Measurements from ENCODE around the gene SSUH2.

The SSUH2 gene

DNA sequence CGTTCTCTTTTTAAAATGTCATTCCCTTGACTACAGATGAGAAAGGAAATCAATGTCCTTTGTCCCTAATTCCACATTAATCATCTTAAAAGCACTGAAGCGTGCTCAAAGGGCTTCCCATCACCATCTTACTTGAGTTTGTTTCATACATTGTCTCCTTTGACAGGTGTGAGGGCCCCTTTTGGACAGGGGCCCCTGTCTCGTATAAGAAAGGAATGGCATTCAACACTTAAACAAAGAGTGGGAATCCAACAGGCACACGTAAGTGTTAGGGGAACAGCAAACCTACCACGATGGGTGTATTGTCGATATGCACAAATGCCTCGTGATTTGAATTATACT is 5.0 kb downstream of the SSUH2 start:
- DNase-seq = no peak

DNA sequence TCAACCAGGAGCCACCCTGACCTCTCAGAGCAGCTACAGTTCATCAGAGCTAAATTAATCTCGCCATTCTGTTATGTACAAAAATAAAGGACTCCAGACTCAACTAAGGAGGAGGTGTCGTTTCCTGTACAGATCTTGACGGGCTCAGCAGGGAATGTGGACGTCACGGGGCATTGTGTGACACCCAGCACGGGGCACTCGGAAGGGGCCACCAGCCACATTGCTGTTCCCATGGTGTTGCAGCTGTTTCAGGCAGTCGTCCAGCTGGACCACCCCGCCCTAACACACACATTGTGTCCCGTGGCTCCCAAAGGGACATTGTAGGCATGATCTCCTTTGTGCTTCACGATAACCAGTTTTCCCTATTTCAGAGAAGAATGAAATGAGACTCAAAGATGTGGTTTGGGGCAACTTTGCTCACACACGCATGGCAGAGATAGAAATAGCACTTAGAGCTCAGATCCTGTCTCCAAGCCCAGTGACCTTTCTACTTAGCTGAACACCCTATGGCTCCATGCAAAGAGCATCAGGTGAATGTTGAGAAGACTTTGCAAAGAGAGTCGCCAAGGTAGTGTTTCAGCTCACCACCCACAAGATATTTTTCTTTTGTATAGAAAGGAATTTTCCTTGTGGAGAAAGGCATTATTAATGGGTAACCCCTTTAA is 5.5 kb downstream of the SSUH2 start:
- no peak for DNase-seq

DNA sequence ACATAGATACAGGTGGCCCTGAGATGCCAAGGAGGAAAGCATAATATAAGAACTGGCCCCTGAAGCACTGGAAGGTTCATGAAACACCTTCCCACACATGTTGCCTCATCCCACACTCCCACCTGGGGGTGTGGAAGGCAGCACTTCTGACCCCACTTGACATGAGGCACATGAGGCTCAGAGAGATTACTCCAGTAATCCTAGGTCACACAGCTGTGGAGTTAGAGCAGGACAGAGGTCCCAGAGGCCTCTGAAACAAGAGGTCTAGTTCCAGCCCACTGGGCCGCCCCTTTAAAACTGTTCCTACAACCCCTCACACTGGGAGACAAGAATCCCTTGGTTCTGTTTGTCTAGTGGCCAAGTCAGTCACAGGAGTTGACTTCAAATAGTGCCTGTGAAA is 7.2 kb downstream of the SSUH2 start:
- DNase-seq = no peak

DNA sequence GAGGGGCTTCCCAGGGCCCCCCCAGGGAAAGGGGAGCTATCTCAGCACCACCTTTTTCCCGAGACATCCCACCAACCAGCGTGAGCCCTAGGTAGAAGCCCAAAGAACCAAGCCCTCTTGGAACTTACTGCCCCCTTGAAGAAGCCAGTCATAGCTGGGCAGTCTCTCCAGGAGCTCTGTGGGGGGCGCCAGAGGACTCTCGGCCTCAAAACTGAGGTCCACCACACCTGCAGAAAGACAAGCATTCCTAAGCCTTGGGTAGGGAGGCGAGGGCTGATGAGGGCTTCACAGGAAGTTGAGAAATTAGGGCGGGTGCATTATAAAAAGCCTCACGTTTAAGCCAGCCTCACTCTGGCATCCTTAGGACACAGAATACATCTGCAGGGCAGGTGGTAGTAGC is 9.0 kb downstream of the SSUH2 start:
- no peak for DNase-seq

DNA sequence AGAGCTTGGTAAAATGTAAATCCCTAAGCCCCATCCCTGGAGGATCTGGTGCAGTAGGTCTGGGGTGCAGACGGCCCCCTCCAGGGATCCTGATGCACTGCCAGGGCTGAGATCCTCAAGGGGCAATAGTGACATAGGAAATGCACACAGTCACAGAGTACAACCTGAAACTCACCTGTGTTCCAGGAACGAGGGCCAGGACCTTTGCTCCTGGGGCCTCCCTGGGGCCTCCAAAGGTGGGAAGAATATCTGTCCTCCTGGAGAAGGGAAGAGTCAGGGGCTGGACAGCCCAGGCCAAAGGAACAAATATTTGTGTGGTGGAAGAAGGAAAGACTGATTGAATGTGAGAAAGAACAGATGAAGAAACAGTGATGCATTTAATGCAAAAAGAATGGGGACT is 9.5 kb downstream of the SSUH2 start:
- no peak for DNase-seq

DNA sequence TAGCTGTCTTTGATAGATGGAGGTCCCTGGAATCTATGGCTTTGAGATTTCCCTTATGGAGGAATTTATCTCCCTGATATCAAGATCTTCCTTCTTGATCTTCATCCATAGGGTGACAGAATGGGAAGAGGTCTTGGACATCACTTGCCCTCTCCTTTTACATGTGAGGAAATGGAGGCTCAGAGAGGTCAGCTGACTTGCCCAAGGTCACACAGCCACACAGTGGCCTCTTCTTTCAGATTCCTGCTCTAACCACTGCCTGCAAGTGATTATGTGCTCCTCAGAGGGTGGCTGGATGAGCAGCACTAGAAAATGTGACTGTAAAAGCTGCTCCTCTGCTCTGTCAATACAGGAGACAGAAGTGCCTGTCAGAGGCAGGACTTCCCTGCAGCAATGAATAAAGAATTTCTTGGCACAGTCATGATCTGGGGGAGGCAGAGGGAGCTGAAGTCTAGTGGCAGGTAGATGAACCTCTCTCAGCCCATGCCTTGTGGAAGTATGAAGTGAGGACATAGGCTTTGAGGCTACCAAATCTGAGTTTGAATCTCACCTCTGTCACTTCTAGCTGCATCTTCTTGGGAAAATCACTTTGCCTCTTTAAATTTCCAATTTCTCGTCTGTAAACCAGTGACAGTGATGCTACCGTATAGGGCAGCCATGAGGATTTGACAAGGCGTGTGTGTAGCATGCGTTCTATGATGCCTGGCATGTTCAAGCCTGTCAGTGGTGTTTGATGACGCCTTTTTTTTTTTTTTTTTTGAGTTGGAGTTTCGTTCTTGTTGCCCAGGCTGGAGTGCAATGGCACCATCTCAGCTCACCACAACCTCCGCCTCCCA is 12.0 kb downstream of the SSUH2 start:
- DNase-seq = no peak

DNA sequence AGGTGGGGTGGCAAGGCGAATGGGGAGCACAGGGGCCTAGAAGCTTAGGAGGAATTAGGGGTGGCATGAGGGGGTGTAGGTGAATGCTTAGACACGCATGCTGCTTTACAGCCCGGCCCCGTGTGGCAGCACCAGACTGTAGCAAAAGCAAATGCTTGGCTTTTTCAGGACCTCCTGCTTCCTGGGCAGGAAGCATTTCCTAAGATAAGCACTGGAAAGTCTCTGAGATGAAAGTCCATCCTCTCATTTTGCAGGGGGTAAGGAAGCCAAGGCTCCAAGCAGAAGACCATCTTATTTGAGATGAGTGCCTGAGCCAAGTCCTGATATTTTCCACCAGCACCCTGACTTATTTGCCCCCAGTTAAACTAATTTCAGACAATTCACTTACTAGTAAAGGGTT is 12.9 kb downstream of the SSUH2 start:
- no peak for DNase-seq

DNA sequence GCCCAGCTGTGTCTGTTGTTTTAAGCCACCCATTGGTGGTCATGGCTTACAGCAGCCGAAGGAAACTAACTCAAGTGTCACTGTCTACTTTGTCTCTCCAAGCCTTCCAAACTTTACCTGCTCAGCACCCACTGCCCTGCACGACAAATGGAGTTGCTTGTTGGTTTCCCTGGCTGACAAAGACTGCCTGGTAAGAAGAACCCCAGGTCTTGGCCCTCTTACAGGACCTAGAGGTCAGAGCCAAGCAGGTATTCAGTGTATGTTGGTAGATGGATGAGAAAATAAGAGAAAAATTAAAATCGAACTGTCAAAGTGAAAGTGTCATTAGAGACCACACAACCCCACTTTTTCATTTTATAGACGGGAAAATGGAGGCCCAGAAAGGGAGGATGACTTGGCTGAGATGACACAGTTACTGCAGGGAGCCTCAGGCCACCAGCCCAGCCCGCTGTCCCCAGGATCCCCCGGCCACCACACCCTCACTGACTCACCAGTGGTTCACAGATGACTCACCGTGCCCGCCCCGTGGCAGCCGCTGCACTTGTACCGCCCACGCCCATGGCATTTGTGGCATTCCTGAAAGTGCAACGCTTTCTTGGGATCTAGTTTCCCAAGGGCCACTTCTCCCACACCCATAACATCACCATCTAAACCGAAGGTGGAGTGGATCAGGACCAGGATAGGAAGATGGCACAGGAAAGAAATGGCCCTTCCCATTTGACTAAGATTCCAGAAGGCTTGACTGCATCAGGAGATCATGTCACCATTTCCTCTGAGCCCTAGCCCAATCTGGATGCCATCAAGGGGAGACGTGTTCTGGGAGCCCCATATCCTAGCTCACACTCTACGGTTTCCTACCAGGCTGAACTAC is 15.2 kb downstream of the SSUH2 start:
- peak; percentile 67 for DNase-seq

DNA sequence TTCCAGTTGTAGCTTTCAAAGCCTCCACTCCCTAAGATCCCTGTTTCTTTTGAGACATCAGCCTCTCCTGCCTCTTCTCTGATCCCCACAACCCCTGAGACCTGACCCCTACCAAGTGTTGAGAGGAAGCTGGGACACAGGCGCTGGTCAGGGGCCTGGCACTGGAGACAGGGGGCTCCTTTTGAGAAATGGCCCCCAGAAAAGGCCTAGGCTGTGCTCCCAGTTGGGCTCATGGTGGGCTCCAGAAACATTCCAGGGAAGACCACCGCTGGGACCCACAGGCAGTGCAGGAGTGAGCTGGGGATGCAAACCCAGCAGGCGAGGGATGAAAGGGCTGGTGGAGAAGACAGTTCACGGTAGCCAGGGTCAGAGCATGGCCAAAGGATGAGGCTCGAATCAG is 16.6 kb downstream of the SSUH2 start:
- no peak for DNase-seq

DNA sequence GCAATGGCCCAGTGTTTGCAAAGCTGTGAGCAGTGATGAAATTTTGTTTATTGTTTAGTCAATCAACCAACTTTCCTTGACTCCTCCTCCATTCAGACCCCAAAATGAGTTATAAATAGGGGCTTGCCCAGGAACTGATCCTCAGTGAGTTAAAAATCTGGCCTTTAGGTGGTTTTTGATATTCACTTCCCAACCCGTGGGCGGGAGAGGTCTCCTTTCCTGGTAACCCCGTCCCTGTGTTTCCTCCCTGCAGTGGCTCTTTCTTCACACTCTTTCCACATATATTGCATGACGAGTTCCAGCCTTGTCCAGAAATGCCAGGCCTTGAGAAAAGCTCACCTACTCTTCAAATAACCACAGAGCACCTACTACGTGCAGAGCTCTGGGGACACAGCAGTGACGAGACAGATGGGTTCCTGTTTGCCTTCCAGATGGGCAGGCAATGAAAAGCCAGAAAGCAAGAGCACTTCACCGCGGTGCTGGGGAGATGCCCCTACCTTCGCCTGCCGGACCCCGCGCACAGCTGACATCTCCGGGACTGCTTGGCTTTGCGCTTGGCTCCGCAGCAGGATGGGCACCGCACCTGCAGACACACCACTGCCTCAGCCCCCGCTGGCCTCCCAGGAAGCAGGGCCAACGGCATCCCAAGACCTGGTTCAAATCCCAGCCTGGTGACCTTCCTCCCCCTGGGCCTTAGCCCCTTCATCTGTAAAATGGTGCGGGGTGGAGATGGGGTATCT is 17.2 kb downstream of the SSUH2 start:
- no peak for DNase-seq

DNA sequence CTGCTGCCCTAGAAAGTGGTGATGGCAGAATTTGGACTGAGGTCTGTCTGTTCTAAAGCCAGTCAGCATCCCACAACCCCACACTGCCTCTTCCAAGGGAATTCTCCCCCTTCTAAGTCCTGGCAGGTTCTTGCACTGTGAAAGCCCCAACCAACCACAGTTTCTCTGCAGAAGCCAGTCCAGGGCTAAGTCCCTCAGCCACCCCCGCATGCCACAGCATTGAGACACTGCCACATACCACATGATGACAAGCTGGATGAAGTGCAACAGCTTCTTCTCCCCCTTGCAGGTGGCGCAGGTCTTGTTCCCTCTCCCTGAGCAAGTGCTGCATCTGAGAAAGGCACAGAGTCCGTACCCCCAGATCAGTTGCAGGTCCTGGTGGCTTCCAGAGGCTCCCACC is 18.6 kb downstream of the SSUH2 start:
- DNase-seq = no peak

DNA sequence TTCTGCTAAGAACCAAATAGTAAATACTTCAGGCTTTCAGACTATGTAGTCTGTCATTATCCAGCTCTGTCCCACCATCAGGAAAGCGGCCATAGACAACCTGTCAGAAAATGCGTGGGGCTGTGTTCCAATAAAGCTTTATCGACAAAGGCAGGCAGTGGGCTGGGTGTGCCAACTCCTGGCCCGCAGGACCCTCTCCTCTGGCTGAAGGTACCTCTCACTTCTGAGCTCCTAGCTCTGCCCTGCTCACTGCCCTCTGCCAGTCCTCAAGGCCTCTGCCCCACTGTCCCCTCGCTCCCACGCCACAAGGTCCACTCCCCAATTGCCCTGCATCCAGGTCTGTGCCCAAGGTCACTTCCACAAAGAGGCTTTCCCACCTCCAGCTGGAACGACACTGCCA is 20.0 kb downstream of the SSUH2 start:
- no peak for DNase-seq

DNA sequence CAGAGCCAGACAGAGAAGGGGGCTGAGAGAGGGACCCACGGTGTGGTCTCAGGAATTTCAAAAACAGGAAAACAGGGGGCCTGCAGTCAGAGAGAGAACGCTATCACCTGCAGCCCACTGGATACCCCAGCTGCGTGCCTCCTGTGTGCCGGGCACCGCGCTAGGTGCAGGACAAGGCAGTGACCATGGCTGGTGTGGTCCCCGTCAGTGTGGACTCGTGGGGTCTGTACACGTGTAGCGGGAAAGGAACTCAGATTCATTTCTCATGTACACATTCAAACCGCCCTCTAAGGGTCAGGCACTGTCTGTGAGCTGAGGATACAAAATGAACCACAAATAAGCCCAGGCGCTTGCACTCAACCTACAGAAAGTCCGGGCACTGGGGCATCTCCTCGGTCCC is 20.9 kb downstream of the SSUH2 start:
- DNase-seq = no peak

DNA sequence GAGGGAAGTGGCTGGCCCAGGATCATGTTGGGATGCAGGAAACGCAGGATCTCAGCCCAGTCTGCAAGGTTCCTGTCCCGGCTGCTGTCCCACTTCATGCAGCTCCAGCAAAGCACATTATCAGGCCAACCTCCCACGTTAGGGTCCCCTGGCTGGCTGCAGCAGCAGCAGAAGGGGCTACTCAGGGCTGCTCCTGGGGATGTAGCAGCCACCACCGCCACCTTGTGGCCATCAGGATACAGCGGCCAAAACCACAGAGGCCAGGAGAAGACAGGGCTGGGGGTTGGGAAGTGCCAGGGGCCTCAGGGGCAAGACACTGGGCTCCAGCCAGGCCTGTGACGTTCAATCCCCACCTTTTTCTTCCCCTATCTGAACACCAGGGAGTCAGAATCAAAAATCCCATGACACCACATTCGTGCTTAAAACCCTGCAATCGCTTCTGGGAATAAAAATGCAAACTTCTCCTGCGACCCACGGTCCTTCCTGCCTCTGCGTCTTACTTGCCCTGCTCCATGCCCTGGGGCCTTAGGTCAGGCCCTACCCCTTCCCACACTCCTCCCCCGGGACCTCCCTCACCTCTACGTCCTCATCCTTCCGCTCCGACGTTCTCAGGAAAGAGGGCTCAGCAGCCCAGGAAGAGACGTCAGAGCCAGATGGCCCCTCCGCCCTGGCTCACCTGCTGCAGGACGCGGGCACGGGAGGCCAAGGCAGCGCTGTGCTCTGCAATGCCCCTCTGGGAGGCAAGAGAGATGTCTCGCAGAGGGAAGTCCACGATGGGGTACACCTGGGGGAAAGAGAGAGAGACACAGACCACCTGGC is 21.5 kb downstream of the SSUH2 start:
- DNase-seq = peak; percentile 54

DNA sequence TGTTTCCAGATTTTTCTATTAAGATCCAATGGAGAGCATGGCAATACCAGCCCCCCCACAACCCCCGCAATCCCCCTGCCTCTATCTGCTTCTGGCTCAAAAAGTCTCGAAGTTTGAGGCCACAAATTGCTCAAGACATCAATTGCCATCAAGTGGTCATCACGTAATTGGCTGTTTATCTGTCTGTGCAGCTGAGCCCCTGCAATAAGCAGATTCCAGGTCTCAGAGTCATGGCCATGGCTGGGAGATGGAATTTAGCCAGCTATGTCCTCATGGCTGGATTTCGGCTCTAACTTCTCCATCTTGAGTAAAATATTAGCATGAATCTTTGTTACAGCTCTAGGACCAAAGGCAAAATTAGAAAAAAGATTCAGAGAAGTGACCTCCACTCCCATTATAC is 22.7 kb downstream of the SSUH2 start:
- DNase-seq = no peak

DNA sequence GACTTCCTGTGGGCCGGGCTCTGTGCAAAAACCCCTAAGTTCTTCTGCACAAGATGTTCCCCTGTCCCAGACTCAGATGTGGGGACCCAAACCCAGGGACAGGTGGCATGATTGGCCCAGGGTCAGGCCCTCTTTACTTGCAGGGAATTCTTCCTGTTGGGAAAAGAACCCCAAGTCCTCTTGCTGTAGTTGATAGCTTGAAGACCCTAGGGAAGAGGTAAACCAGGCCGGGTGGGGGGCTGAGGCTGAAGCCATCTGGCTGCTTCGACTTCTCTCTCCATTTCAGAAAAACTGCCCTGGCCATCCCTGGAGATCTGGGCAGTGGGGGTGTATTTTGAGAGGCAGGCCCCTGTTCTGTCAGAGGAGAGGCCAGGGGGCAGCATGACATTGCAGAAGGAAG is 23.5 kb downstream of the SSUH2 start:
- DNase-seq = no peak

DNA sequence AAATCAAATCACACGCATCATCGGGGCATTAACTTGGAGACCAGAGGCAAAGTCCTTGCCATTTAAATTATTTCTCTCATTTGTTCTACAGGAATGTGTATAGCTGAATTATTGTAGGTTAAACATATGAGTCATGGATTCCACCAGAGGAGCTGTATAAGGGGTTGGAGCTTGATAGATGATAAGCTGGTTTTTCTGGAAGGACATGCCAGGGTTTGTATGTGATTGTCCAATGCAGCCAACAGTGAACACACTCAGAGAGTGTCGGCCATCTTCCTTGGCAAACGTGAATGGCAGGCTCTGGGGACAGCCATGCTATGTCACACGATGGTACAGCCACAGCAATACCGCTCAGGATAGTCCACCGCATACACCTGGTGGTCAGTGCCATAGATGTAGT is 25.1 kb downstream of the SSUH2 start:
- no peak for DNase-seq

DNA sequence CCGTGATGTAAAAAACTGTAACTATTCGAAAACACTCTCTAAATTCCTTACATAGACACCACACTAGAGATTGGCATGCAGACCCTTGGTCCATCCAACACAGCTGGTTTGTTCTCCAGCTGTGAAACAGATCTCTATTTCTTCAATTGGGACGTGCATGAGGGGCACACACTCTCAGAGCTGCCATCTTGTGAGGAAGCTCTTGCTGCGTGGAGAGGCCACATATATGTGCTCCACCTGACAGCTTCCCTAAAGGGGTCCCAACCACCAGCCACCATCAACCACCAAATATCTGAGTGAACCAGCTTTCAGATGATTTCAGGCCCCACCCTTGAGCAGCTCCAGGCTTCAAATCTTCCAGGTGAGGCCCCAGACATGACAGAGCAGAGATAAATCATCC is 25.6 kb downstream of the SSUH2 start:
- no peak for DNase-seq

DNA sequence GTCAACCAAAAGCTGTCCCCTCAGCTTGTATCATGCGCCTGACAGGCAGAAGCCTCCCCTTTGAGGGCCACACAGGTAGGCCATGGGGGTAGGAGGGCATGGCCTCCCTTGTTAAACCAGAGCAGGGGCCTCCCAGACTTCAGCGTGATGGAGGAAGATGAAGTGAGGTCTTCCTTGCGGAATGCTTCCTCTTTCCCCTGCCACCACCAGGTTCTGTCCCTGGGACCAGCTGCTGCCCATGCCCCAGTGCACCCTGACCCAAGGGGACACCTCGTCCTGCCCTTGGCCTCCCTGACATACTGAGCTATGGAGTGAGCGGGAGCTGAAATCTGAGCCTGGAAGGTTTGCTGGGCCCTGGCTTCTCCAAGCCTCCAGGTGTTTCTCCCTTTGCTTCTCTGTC is 26.7 kb downstream of the SSUH2 start:
- no peak for DNase-seq

DNA sequence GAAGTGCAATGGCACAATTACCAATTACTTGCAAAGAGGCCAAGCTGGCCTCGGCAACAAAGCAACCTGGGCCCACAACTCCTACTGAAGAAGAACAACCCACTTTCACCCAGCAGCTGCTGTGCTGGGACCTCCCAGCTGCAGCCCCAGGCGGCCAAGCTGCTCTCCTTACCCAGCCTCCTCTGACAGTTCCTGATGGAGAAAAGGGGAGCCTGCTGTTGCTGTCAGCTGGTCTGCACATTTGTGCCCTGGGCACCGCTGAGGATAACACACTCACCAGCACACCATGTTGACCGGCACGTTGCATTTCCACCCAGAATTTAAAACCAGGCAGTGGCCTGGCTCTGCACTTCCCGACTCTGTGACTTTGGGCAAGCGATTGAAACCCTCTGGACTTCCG is 33.6 kb downstream of the SSUH2 start:
- no peak for DNase-seq

DNA sequence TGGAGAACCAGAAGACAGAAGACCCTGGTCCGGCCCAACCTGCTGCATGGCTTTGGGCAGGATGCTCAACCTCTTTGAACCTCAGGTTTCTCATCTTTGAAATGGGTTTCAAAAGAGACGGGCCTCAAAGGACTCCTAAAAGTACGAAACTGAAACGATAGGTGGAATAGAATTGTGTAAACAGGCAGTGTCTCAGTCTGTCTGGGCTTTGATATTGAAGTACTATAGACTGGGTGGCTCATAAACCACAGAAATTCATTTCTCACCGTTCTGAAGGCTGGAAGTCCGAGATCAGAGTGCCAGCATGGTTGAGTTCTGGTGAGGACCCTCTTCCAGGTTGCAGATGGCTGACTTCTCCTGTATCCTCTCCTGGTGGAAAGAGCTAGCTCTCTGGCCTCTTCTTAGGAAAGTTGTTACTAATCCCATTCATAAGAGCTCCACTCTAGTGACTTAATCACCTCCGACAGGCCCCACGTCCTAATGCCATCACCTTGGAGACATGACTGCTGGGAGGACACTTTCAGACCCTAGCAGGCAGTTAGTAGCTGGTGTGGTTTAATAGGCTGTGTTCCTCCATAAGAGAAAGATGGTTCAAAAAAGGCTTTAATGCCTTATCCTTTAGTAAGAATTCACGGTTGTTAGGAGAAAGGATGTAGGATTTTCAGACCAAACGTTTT is 35.7 kb downstream of the SSUH2 start:
- no peak for DNase-seq

All from CD4-positive, alpha-beta T cell treated with Interleukin-17A for 1 hour (primary cell).